GM19240 (cell line): ENCODE results near the gene TMEM132D.

Experiments used
- DNase-seq: peaks from one replicate; pipeline ENCODE4 v3.0.0; 2011; ENCODE audit warnings: low spot score; ENCODE audit not compliant: insufficient read length

TMEM132D gene

DNA sequence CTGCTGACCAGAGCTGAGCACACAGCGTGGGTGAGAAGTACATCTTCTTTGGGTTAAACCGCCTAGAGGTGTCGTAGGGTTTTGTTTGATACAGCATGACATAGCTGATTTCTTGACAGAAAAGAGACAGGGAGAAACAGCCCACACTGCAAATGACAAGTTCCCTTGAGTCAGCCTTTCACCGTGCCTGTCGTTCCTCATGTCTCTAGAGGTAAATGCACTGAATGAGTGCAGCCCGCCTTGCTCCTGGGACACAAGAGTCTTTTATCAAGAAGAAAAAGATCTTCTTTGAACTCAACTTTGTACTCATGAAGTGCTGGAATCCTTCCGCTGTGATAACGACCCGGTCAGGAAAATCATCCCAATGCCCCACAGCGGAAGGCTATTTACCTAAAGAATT is 77.6 kb downstream of the TMEM132D start:
- DNase-seq: no peak

DNA sequence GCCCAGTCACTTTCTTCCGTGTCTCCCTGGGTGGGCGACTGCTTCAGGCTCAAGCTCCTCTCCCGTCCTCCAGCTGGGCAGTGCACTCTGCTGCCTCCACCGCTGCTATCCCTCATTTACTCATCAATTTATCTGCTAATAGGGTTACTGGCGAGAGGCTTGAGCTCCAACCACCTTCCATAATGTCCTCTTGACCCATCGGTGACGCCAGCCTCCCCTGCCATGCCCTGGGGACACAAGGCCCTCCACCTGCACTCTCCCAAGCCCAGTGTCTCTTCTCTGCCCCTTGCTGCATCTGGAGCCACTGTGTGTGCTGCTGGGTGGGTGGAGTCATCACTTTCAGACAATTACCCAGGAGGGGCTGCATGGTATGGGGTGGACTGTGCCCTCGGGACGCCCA is 78.5 kb downstream of the TMEM132D start:
- no peak for DNase-seq

DNA sequence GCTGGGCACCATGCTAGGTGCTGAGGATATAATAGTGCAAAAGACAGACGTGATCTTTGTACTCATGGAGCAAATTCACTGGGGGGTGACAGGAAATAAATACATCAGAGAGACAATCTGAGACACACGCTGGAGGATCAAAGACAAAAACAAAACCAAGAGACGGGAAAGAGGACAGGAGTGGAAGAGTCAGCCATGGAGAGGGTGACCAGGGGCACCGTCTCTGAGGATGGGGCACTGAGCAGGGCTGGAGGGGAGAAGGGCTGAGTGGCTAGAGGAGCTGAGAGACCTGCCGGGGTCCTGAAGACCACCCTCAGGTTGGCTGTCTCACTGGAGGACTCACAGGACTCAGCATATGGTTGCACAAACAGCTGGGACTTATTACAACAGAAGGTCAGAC is 81.9 kb downstream of the TMEM132D start:
- DNase-seq: no peak

DNA sequence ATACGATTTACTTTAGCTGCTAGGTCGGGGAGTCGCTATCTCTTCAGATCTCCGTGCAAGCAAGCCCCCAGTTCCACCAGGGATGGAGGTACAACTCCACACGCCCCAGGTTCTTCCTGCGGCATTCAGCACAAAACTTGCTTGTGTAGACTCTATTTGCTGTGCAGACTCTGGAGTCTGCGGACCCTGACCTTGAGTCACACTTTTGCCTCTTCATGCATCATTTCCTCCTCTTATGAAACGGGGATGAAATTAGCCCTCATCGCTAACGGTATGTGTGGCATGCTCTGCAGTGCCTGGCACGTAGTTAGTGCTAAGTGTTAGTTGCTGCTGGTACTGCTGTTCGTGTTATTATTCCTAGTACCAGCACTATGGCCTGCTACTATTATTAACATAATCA is 84.4 kb downstream of the TMEM132D start:
- DNase-seq: no peak

DNA sequence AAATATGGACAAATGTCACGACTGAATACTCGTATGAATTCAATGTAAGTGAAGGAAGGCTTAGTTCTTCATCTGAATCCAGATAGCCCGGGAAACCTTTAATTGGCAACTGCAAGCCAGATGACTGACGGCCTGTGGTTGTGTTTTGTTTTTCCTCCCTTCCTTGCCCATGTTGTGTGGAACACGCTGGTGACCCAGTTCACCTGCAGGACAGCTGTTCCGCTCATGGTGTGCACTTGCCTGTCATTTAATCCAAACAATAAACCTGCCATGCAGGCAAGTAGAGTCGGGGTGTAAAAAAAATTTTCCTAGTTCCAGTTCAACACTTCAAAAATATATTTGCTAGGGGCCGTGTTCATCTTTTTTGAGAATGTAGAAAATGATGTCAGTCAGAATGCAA is 88.0 kb downstream of the TMEM132D start:
- DNase-seq: no peak

DNA sequence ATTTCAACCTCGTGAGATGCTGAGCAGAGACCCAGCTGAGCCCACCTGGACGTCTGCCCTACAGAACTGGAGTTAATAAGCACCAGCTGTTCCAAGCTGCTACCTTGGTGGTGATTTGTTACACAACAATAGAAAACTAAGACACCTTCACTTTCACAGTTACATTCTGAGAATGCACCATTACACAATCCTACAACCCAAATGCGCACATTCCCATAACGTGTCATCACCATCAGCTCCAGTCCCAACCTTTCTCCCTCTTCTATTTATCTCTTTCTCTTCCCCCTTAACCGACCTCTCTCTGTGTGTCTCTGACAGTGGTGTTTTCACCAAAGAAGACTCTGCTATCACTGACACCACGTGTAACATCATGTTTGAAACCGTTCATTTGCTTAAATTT is 91.9 kb downstream of the TMEM132D start:
- DNase-seq: no peak

DNA sequence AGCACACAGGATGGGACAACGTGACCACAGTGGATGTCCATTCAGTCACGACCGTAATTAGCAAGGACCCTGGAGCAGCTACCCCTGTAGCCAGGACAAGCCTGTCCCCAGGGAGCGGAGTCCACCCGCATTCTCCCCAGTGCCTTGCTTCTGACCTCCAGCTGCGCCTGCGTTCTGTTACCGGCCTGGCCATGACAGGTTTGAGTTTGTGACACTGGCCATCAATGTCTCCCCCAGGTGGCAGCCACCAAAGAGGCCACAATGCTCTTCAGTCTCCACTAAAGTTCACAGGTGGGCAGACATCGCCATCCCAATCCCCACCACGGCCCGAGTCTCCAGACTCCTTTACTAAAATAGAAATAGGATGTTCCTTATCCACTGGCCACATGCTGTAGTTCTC is 96.7 kb downstream of the TMEM132D start:
- no peak for DNase-seq

DNA sequence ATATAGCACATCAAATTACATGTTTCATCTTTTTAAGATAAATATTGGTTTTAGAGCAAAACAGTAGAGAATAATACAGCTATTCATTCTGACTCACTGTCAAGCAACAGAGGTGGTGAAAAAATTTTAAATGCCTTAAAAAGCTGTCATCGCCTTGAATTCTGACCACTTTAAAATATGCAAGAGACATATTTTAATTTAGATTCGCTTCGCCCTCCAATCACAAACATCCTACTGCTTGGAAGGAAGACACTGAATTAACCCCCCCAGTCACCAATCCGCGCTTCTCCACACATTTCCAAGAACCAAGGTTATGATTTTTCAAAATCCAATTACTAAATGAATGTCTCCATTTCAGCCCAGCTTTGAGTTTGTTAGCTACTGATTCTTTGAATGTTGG is 112.4 kb downstream of the TMEM132D start:
- DNase-seq: no peak

DNA sequence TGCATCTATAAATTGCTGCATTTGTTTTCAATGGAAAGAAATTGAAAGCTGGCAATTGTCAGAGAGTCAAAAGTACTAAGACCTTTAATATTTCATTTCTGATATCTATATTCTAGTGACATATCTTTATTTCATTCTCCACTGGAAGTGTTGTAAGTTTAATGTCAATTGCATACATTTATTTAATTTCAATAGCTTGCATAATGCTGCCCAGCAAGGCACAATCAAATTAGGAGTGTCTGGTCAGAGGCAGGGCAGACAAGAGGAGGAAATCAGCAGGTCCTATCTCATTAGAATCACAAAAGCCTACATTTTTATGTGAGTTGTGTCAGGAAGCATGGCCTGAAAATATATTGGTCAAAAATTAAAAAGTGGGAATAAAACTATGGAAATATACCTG is 112.9 kb downstream of the TMEM132D start:
- DNase-seq: no peak

DNA sequence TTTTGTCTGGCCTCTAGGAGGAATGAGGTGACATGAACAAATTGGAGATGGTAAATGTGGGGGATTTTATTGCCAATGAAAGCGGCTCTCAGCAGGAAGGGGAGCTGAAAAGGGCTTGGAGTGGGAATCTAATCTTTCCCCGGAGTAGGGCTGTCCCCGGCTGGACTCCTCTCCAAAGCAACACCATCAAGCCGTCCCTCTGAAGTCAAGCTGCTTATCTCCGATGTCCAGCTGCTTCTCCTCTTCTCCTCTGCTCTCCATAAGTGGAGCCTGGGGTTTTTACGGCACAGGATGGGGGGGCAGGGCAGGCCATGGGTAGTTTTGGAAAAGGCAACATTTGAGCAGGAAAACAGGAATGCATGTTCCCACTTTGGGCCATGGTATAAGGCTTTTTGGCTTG is 113.5 kb downstream of the TMEM132D start:
- DNase-seq: no peak

DNA sequence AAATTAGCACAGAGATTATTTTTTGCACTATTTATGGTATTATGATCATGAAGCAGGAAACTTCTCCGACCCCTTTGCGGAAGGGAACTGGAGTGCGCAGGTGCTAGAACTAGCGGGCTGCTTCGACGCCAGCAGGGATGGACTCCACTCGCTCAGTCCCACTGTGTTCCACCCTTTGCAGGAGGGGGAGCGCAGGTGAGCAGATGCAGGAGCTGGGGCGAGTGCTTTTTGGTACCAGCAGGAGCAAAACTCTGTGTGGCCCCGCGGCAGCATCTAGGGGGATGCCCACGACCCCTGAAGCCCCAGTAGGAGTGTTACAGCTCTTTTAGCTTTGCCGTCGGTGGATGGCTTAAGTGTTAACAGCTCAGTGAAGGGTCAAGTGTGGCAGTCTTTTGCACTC is 113.9 kb downstream of the TMEM132D start:
- DNase-seq: no peak

DNA sequence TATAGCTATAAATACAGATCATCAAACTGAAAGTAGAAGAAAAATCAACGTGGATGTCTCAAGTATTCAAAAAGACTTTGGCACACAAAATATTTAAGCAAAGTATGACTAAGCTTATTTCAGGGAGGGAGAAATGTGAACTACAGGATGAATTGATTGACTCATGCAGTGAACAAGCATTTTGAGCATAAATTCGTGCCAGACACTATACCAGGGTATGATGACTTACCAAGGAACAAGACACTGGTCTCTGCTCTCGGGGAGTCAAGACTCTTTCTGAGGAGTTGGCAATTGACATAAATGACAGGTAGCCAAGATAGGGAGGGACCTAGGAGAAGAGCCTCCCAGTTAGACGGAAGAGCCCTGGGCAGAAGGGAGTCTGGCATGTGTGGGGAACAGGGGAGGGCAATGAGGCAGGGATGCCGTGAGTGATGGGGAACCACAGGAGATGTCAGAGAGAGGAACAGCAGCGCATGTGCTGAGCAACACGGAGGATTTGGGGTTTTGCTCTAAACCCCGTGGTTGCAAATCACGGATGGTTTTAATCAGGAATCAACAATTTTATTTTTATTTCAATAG is 115.2 kb downstream of the TMEM132D start:
- no peak for DNase-seq

DNA sequence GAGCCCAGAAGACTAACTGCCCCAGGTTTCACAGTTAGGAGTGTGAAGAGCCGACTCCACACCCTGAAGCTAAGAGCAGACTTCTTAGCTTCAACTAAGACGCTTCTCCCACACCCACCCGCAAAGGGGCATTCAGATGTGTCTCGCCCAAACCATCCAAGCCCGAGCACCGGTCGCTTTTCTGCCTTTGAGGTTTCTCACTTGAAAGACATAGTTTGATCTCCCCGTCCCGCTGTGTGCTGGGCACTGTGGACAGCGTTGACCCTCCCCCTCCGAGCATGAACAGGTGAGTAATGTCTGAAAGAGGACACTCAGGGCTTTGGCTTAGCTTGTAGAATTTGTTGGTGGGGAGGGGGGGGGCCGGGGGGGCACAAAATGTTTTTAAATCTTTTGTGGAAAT is 123.8 kb downstream of the TMEM132D start:
- no peak for DNase-seq

DNA sequence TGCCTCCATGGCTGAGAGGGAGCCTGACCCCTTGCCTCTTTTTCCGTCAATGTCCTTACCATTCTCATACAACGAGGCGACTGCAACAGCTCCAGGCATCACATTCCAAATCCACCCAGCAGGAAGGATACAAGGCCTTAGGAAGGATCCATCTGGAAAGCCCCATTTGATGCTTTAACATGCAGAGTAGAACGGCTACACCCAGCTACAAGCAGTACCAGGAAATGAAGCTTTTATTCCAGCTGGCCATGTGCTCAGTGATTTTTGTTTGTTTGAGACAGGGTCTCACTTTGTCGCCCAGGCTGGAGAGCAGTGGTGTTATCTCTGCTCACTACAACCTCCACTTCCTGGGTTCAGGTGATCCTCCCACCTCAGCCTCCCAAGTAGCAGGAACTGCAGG is 124.8 kb downstream of the TMEM132D start:
- no peak for DNase-seq

DNA sequence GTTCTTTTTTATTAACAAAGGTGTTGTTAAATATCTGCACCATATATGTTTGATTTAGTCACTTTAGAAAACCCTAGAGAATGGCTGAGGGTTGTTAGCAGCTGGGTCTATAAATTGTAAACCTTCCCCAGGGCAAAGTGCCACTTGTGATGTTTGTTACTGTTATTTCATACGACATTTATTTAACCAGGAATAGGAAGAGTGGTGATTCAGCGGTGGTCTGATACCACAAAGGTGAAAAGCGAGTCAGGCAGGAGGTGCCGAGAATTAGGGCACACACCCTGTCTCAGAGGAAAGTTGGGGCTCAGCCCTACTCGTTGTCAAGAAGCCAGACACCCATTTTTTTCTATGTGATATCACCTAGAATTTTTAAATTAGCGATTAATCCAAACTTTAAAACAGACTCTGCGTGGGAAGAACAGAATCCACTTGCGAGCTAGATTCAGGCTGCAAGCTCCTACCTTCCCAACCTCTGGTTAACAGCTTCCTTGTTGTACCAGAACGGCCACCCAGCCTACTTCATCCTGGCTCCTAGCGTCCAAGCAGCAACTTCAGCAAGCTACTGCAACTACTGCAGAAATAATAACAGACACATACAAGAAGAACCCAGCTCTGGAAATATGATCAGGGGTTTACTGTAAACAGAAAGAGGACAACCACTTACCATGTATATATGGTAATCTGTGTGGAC is 126.7 kb downstream of the TMEM132D start:
- DNase-seq: no peak

DNA sequence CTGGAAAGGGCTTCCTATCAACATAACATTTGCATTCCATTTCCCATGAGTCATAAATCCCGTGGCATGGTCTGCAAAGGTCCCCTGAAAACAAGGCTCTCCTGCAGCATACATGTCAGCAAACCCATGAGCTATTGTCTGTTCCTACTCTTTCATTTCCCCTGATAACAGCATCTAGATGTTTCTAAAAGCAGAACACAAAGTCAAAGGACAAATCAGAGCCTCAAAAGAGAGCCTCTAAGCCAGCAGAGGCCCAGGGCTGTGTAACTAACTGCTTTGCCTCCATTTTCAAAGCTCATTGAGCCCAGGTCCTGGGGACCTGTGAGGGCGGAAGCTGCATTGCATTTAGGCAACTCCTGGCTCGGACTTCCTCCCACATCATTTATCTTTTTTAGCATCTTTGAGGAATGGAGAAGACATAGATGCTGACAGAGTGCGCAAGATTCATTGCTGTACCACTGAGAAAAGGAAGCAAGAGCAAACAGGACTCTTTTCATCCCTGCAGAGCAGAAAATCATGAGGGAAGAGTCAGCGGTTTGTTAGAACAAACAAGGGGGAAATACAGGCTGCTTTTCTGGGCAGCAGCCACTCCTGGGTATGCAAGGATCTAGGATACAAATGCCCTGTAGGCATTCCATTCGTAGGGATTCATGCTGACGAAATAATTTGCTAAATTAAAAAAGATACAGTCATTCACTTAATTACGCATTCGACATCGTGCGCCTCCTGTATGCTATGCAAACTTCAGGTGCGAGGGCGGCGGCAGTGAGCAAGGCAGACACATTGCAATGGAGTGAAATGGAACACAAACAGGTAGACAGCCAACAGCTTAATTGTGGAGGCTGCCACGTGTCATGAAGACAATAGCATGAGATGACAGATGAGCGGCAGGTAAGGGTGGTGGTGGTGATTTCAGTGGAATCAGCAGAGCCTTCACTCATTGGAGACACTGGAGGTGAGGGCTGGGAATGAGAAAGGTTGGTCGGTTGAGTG is 131.0 kb downstream of the TMEM132D start:
- DNase-seq: no peak

DNA sequence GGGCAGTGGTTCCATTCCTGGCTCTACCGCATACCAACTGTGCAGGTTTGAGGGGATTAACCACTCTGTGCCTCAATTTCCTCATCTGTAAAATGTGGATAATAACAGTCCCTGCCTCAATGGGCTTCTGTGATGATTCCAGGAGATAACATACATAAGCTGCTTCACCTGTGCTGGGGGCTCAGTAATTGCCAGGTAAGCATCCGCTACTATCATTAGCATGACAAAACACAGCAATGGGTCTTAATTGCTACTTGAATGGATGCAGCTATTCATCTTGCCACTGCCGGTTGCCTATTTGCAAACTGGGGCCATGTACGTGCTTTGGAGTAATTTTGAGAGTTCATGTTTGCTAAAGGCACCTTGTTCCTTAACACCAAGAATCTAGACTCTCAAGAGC is 132.6 kb downstream of the TMEM132D start:
- no peak for DNase-seq

DNA sequence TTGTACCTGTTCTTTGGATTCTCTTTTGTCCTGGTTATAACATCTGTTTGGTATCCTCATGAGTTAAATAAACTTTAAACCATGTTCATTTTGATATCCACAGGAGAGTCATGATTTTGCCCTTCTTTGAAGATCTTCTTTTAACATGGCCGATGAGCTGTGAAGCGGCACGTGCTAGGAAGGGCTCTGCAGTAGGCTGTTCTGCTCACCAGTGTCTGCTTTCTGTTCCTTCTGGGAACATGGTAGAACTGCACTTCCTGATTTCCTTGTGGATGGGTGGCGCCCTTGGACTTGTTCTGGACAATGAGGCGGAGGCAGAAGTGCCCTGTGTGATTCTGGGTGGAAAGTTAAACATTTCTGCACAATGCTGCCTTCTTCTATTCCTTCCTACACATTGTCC is 138.1 kb downstream of the TMEM132D start:
- no peak for DNase-seq

DNA sequence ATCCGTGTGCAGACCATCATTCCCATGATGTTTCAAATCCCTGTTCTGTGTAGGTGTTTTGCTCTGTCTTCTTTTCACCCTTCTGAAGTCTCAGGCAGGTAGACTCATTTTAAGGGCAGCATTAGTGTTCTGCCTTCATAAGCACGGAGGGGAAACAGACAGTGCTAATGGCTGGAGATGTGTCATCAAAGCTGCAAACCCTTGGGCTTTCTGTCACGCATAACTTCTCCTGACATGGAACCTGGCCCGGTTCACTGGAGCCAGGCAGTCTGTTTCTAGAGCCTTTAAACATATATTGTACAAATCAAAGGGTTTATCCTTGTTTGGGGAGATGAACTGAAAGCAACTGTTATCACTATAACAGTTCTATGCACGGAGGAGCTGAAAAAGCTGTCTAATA is 141.4 kb downstream of the TMEM132D start:
- DNase-seq: no peak

DNA sequence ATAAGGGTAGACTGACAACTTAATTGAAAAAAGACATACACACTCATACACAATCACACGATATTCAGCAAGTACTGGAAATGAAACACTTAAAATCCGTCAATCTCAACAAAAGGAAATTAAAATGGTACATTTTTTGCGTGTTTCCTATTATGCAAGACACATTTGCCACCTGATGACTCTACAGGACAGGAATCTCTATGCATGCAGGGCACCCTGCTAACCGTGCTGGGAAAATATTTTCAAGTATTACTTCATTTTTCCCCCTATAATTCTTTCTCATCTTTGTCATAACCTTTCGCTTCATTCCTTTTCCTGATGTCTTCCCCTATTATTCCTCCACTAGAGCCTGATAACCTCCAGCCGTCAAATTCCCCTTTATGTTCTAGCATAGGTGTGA is 150.2 kb downstream of the TMEM132D start:
- no peak for DNase-seq

DNA sequence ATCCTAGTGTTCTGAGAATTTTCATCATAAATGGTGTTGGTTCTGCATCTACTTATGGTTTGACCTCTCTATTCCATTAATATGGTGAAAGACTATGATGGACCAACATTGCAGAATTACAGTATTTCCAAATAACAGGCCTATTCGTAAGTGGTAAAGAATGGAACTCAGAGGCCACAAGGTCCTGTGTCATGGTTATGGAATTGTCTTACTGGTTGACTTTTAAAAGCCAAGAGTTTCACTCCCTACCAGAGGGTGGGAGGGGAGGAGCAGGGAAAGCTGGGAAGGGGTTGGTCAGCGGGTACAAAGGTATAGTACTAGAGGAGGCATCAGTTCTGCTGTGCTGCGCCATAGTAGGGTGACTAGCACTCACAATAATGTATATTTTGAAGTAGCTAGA is 153.4 kb downstream of the TMEM132D start:
- no peak for DNase-seq

DNA sequence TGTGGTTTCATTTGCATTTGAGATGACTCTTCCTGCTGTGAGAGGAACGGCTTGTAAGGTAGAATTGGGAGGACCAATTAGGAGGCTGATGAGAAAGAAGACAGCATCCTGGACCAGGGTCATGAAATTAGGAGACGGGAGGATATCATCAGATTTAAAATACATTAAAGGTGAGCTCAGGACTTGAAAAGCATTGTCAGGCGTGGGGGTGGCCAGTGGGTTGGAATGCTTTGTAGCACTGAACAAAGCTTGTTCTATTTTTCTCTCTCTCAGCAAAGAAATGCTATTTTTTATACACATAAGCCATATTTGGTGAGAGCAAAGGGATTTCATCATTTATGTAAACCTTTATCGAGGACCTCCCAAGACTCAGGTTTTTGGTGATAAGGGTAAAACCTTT is 157.5 kb downstream of the TMEM132D start:
- no peak for DNase-seq
